HEK293 (cell line): Measurements from ENCODE around the gene NCEH1.

ENCODE experiments used
- CTCF ChIA-PET: fragments of 350-600 bp; formaldehyde crosslinking; extraction: SDS; loops from one replicate; lab custom pipeline; 2021; ENCODE audit warnings: antibody characterized with exemption; lab: Yijun Ruan, JAX
- POLR2A ChIA-PET: fragments of 300-600 bp; formaldehyde crosslinking; extraction: SDS; loops from one replicate; lab custom pipeline; 2020; ENCODE audit warnings: antibody characterized with exemption, inconsistent platforms; lab: Yijun Ruan, JAX
- H3K27ac ChIP-seq: fragments of 200-500 bp; sonication (Bioruptor generic); 2 replicates; pipeline ENCODE4 v1.5.1; 2014; ENCODE audit warnings: low read depth, low read length, control low read depth, inconsistent platforms; ENCODE audit errors: extremely low read depth
- H3K36me3 ChIP-seq, 2 experiments: fragments of 200-500 bp in 1 of 2; sonication (Bioruptor generic) in 1 of 2; 1 replicate in 1 of 2; 2 replicates in 1 of 2; pipeline ENCODE4 v1.5.1; 2014 to 2017; ENCODE audit warnings: inconsistent platforms in 2 of 2, low read length in 2 of 2; ENCODE audit not compliant: control insufficient read depth in 2 of 2, insufficient read depth in 1 of 2
- H3K4me1 ChIP-seq: fragments of 200-500 bp; sonication (Bioruptor generic); 2 replicates; pipeline ENCODE4 v1.5.1; 2014; ENCODE audit warnings: mild to moderate bottlenecking, low read length, inconsistent platforms; ENCODE audit not compliant: control insufficient read depth, insufficient read depth
- H3K4me3 ChIP-seq: 2 replicates; pipeline ENCODE4 v1.5.1; 2011; ENCODE audit warnings: low read depth, mild to moderate bottlenecking, control low read depth, low read length, moderate library complexity
- H3K9me3 ChIP-seq: fragments of 200-500 bp; sonication (Bioruptor generic); 2 replicates; pipeline ENCODE4 v1.5.1; 2014; ENCODE audit warnings: low read depth, low read length, inconsistent platforms; ENCODE audit not compliant: control insufficient read depth, insufficient read depth
- GLIS2 ChIP-seq: fragments of 450-650 bp; formaldehyde crosslinking; IDR thresholded peaks from 2 replicates; pipeline ENCODE4 v1.5.1; 2016; ENCODE audit warnings: missing biosample characterization, missing genetic modification characterization
- SP7 ChIP-seq: fragments of 450-650 bp; formaldehyde crosslinking; IDR thresholded peaks from 2 replicates; pipeline ENCODE4 v1.5.1; 2016; ENCODE audit warnings: missing biosample characterization, missing genetic modification characterization
- ZEB2 ChIP-seq: fragments of 450-650 bp; formaldehyde crosslinking; IDR thresholded peaks from 2 replicates; pipeline ENCODE4 v1.5.1; 2016; ENCODE audit warnings: missing biosample characterization, missing genetic modification characterization
- ZFP37 ChIP-seq: fragments of 450-650 bp; formaldehyde crosslinking; IDR thresholded peaks from 2 replicates; pipeline ENCODE4 v1.5.1; 2016; ENCODE audit warnings: missing biosample characterization, missing genetic modification characterization
- ZNF155 ChIP-seq: fragments of 450-650 bp; formaldehyde crosslinking; IDR thresholded peaks from 2 replicates; pipeline ENCODE4 v1.5.1; 2016; ENCODE audit warnings: missing biosample characterization, missing genetic modification characterization
- ZNF174 ChIP-seq: fragments of 450-650 bp; formaldehyde crosslinking; IDR thresholded peaks from 2 replicates; pipeline ENCODE4 v1.5.0; 2017; ENCODE audit warnings: missing biosample characterization, mild to moderate bottlenecking, missing genetic modification characterization
- ZNF202 ChIP-seq: fragments of 450-650 bp; formaldehyde crosslinking; IDR thresholded peaks from 2 replicates; pipeline ENCODE4 v1.5.1; 2016; ENCODE audit warnings: missing biosample characterization, missing genetic modification characterization, borderline replicate concordance
- ZNF239 ChIP-seq: fragments of 450-650 bp; formaldehyde crosslinking; IDR thresholded peaks from 2 replicates; pipeline ENCODE4 v1.5.1; 2016; ENCODE audit warnings: missing biosample characterization, missing genetic modification characterization
- ZNF274 ChIP-seq, 2 experiments: fragments of 200-500 bp in 1 of 2; fragments of 450-650 bp in 1 of 2; sonication (Bioruptor generic) in 1 of 2; formaldehyde crosslinking in 1 of 2; IDR thresholded peaks; 2 replicates each; pipeline versions ENCODE4 v1.5.1 to v1.6.1; 2014 to 2016; ENCODE audit warnings: borderline replicate concordance in 1 of 2, inconsistent platforms in 1 of 2, low read length in 1 of 2, missing biosample characterization in 1 of 2, missing genetic modification characterization in 1 of 2
- ZNF404 ChIP-seq: fragments of 450-650 bp; formaldehyde crosslinking; IDR thresholded peaks from 2 replicates; pipeline ENCODE4 v1.5.1; 2017; ENCODE audit warnings: missing biosample characterization, missing genetic modification characterization
- ZNF544 ChIP-seq: fragments of 450-650 bp; formaldehyde crosslinking; IDR thresholded peaks from 2 replicates; pipeline ENCODE4 v1.5.0; 2017; ENCODE audit warnings: missing biosample characterization, missing genetic modification characterization
- ZNF624 ChIP-seq: fragments of 450-650 bp; formaldehyde crosslinking; IDR thresholded peaks from 2 replicates; pipeline ENCODE4 v1.5.1; 2017; ENCODE audit warnings: missing biosample characterization, missing genetic modification characterization
- ZNF768 ChIP-seq: fragments of 450-650 bp; formaldehyde crosslinking; IDR thresholded peaks from 2 replicates; pipeline ENCODE4 v1.5.1; 2018; ENCODE audit warnings: missing biosample characterization, mild to moderate bottlenecking, missing genetic modification characterization
- ZNF777 ChIP-seq: fragments of 450-650 bp; formaldehyde crosslinking; IDR thresholded peaks from 2 replicates; pipeline ENCODE4 v1.5.1; 2017; ENCODE audit warnings: missing biosample characterization, missing genetic modification characterization, borderline replicate concordance
- ZSCAN23 ChIP-seq: fragments of 450-650 bp; formaldehyde crosslinking; IDR thresholded peaks from 2 replicates; pipeline ENCODE4 v1.5.1; 2016; ENCODE audit warnings: missing biosample characterization, missing genetic modification characterization
- TF ChIP-seq, protein P1 (sequence below): fragments of 450-650 bp; formaldehyde crosslinking; IDR thresholded peaks from 2 replicates; pipeline ENCODE4 v1.5.1; 2016; ENCODE audit warnings: missing biosample characterization, missing genetic modification characterization
- TF ChIP-seq, protein P2 (sequence below): fragments of 450-650 bp; formaldehyde crosslinking; IDR thresholded peaks from 2 replicates; pipeline ENCODE4 v1.5.1; 2016; ENCODE audit warnings: missing biosample characterization, missing genetic modification characterization
- TF ChIP-seq, protein P3 (sequence below): fragments of 450-650 bp; formaldehyde crosslinking; IDR thresholded peaks from 2 replicates; pipeline ENCODE4 v1.5.1; 2016; ENCODE audit warnings: missing biosample characterization, missing genetic modification characterization
- TF ChIP-seq, protein P4 (sequence below): fragments of 450-650 bp; formaldehyde crosslinking; IDR thresholded peaks from 2 replicates; pipeline ENCODE4 v1.5.1; 2016; ENCODE audit warnings: missing biosample characterization, missing genetic modification characterization, low read depth
- TF ChIP-seq, protein P5 (sequence below): fragments of 450-650 bp; formaldehyde crosslinking; IDR thresholded peaks from 2 replicates; pipeline ENCODE4 v1.5.1; 2016; ENCODE audit warnings: missing biosample characterization, missing genetic modification characterization
- TF ChIP-seq, protein P6 (sequence below): fragments of 450-650 bp; formaldehyde crosslinking; IDR thresholded peaks from 2 replicates; pipeline ENCODE4 v1.5.1; 2016; ENCODE audit warnings: missing biosample characterization, missing genetic modification characterization

NCEH1 gene

DNA sequence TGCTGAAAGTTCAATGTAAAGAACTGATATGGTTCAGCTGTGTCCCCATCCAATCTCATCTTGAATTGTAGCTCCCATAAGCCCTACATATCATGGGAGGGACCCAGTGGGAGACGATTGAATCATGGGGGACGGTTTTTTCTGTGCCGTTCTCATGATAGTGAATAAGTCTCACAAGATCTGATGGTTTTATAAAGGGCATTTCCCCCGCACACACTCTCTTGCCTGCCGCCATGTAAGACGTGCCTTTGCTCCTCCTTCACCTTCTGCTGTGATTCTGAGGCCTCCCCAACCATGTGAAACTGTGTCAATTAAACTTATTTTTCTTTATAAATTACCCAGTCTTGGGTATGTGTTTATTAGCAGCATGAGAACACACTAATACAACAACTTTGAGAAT, 101.1 kb downstream of the NCEH1 start (continued):
- TF ChIP-seq, protein P1, sequence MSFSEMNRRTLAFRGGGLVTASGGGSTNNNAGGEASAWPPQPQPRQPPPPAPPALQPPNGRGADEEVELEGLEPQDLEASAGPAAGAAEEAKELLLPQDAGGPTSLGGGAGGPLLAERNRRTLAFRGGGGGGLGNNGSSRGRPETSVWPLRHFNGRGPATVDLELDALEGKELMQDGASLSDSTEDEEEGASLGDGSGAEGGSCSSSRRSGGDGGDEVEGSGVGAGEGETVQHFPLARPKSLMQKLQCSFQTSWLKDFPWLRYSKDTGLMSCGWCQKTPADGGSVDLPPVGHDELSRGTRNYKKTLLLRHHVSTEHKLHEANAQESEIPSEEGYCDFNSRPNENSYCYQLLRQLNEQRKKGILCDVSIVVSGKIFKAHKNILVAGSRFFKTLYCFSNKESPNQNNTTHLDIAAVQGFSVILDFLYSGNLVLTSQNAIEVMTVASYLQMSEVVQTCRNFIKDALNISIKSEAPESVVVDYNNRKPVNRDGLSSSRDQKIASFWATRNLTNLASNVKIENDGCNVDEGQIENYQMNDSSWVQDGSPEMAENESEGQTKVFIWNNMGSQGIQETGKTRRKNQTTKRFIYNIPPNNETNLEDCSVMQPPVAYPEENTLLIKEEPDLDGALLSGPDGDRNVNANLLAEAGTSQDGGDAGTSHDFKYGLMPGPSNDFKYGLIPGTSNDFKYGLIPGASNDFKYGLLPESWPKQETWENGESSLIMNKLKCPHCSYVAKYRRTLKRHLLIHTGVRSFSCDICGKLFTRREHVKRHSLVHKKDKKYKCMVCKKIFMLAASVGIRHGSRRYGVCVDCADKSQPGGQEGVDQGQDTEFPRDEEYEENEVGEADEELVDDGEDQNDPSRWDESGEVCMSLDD (tag by site-specific recombination): no peak
- TF ChIP-seq, protein P2, sequence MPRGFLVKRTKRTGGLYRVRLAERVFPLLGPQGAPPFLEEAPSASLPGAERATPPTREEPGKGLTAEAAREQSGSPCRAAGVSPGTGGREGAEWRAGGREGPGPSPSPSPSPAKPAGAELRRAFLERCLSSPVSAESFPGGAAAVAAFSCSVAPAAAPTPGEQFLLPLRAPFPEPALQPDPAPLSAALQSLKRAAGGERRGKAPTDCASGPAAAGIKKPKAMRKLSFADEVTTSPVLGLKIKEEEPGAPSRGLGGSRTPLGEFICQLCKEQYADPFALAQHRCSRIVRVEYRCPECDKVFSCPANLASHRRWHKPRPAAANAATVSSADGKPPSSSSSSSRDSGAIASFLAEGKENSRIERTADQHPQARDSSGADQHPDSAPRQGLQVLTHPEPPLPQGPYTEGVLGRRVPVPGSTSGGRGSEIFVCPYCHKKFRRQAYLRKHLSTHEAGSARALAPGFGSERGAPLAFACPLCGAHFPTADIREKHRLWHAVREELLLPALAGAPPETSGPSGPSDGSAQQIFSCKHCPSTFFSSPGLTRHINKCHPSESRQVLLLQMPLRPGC (tag by site-specific recombination): no peak
- TF ChIP-seq SP7 (tag by site-specific recombination) (no peak), ZNF239 (tag by site-specific recombination) (no peak), ZNF777 (tag by site-specific recombination) (no peak), ZNF174 (tag by site-specific recombination) (no peak), ZNF768 (no peak), ZNF544 (tag by site-specific recombination) (no peak), ZNF274 (IDR thresholded peaks at IDR 0.05; ENCODE audit: low read length) (no peak), ZNF274 (tag by site-specific recombination; IDR thresholded peaks at IDR 0.05; ENCODE audit: borderline replicate concordance) (no peak), ZNF404 (tag by site-specific recombination) (no peak), ZNF155 (tag by site-specific recombination) (no peak), GLIS2 (tag by site-specific recombination) (no peak)
- TF ChIP-seq, protein P3, sequence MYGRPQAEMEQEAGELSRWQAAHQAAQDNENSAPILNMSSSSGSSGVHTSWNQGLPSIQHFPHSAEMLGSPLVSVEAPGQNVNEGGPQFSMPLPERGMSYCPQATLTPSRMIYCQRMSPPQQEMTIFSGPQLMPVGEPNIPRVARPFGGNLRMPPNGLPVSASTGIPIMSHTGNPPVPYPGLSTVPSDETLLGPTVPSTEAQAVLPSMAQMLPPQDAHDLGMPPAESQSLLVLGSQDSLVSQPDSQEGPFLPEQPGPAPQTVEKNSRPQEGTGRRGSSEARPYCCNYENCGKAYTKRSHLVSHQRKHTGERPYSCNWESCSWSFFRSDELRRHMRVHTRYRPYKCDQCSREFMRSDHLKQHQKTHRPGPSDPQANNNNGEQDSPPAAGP (tag by site-specific recombination): no peak
- TF ChIP-seq, protein P4, sequence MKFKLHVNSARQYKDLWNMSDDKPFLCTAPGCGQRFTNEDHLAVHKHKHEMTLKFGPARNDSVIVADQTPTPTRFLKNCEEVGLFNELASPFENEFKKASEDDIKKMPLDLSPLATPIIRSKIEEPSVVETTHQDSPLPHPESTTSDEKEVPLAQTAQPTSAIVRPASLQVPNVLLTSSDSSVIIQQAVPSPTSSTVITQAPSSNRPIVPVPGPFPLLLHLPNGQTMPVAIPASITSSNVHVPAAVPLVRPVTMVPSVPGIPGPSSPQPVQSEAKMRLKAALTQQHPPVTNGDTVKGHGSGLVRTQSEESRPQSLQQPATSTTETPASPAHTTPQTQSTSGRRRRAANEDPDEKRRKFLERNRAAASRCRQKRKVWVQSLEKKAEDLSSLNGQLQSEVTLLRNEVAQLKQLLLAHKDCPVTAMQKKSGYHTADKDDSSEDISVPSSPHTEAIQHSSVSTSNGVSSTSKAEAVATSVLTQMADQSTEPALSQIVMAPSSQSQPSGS (tag by site-specific recombination): no peak

DNA sequence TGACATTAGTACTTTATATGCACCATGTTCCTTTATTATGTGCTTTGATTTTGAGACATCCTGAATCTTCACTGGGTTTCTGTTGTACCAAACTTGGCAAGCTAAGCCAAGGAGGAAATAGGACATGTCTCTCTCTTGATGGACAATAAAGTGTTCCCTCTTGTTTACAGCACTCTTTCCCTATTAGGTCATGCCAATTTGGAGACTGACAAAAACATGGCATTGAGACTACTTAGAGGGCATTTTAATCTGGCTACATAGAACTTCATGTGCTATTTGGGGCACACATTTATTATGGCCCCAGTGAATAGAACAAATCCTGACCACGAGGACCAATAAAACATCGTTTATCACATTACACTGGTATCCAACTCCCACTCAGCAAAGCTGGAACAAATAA, 102.3 kb downstream of the NCEH1 start:
- no peak overlapping the region for H3K4me3 ChIP-seq
- H3K4me1 ChIP-seq: no peaks in the 10 kb centered on the region
- CTCF ChIA-PET: interaction anchor here (1.1 kb wide), 1 partner anchor 59 kb away, joined by 3 read pairs; no protein-coding TSS in a partner anchor
- H3K27ac ChIP-seq: no peak overlapping the region
- no peak for TF ChIP-seq ZNF202
- no peak for TF ChIP-seq ZNF624 (tag by site-specific recombination)
- TF ChIP-seq, protein P5, sequence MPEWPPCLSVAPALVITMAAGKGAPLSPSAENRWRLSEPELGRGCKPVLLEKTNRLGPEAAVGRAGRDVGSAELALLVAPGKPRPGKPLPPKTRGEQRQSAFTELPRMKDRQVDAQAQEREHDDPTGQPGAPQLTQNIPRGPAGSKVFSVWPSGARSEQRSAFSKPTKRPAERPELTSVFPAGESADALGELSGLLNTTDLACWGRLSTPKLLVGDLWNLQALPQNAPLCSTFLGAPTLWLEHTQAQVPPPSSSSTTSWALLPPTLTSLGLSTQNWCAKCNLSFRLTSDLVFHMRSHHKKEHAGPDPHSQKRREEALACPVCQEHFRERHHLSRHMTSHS (tag by site-specific recombination): no peak
- TF ChIP-seq, protein P6, sequence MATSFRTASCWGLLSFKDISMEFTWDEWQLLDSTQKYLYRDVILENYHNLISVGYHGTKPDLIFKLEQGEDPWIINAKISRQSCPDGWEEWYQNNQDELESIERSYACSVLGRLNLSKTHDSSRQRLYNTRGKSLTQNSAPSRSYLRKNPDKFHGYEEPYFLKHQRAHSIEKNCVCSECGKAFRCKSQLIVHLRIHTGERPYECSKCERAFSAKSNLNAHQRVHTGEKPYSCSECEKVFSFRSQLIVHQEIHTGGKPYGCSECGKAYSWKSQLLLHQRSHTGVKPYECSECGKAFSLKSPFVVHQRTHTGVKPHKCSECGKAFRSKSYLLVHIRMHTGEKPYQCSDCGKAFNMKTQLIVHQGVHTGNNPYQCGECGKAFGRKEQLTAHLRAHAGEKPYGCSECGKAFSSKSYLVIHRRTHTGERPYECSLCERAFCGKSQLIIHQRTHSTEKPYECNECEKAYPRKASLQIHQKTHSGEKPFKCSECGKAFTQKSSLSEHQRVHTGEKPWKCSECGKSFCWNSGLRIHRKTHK (tag by site-specific recombination): no peak
- TF ChIP-seq ZFP37: no peak
- TF ChIP-seq ZEB2 (tag by site-specific recombination): no peak
- no peak for TF ChIP-seq ZSCAN23
- POLR2A ChIA-PET: no interaction called here
- no peaks in the 10 kb centered on the region for H3K9me3 ChIP-seq
- H3K36me3 ChIP-seq: no peaks in the 10 kb centered on the region
